PFSK-1 (cell line): ENCODE measurements around the gene KIRREL3.

ENCODE experiments used
- POLR2AphosphoS5 ChIP-seq: IDR thresholded peaks from 2 replicates; pipeline ENCODE4 v1.6.1; 2012; ENCODE audit warnings: low read depth, mild to moderate bottlenecking, control low read depth, low read length, moderate library complexity
- TAF1 ChIP-seq: IDR thresholded peaks from 2 replicates; pipeline ENCODE4 v1.6.1; 2012; ENCODE audit warnings: low read length, control low read depth, borderline replicate concordance; ENCODE audit not compliant: insufficient read depth
- TF ChIP-seq, protein P1 (sequence below), 2 experiments: IDR thresholded peaks; 2 replicates each; pipeline versions ENCODE4 v1.6.1 to v1.8.0; 2011 to 2012; ENCODE audit warnings: low read depth in 2 of 2, low read length in 2 of 2, control low read depth in 1 of 2, inconsistent platforms in 1 of 2, mild to moderate bottlenecking in 1 of 2, moderate library complexity in 1 of 2; ENCODE audit not compliant: insufficient read depth in 1 of 2

DNA sequence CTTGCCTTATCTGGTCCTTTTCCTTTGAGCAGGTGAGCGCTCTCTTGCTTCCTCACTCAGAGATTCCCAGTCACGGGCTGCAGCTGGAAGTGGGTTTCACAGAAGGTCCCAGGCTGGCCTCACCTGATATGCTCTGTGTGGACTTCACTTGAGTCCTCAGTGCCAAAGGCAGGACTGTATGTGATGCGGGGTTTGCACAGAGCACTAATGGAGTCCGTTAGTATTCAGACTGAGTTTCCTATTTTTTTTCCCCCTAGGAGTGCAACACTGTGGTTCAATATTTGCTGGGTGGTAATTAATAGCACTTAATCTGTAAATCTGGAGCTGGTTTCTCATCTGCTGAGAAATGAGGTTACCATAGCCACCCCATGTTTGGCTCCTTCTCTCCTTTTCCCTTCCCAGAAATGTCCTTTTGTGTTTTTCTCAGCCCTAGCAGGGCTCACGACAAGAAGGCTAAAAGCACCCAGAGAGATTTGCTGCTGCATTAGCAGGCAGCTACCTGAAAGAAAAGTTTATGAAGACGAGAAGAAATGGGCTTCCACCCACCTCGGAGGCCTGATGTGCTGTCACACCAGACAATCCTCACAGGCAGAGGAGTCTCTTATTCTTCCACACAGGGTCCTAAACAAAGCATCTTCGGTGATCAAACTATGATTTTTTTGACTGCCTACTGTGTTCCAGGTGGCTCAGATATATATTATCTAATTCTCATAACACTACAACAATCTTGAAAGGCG is 262.1 kb downstream of the KIRREL3 start:
- no peak for TF ChIP-seq POLR2AphosphoS5
- TF ChIP-seq, protein P1, sequence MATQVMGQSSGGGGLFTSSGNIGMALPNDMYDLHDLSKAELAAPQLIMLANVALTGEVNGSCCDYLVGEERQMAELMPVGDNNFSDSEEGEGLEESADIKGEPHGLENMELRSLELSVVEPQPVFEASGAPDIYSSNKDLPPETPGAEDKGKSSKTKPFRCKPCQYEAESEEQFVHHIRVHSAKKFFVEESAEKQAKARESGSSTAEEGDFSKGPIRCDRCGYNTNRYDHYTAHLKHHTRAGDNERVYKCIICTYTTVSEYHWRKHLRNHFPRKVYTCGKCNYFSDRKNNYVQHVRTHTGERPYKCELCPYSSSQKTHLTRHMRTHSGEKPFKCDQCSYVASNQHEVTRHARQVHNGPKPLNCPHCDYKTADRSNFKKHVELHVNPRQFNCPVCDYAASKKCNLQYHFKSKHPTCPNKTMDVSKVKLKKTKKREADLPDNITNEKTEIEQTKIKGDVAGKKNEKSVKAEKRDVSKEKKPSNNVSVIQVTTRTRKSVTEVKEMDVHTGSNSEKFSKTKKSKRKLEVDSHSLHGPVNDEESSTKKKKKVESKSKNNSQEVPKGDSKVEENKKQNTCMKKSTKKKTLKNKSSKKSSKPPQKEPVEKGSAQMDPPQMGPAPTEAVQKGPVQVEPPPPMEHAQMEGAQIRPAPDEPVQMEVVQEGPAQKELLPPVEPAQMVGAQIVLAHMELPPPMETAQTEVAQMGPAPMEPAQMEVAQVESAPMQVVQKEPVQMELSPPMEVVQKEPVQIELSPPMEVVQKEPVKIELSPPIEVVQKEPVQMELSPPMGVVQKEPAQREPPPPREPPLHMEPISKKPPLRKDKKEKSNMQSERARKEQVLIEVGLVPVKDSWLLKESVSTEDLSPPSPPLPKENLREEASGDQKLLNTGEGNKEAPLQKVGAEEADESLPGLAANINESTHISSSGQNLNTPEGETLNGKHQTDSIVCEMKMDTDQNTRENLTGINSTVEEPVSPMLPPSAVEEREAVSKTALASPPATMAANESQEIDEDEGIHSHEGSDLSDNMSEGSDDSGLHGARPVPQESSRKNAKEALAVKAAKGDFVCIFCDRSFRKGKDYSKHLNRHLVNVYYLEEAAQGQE (IDR thresholded peaks at IDR 0.05; ENCODE audit: insufficient read depth in 1 of 2, low read depth in 2 of 2, low read length in 2 of 2): no peak
- TF ChIP-seq TAF1: no peak
